GM18526 (cell line): ENCODE measurements around the gene GDNF.

Source experiments
- POLR2A ChIP-seq: IDR thresholded peaks from 3 replicates; pipeline ENCODE4 v1.6.1; 2011; ENCODE audit not compliant: insufficient read length; ENCODE audit errors: extremely low read depth

GDNF gene

DNA sequence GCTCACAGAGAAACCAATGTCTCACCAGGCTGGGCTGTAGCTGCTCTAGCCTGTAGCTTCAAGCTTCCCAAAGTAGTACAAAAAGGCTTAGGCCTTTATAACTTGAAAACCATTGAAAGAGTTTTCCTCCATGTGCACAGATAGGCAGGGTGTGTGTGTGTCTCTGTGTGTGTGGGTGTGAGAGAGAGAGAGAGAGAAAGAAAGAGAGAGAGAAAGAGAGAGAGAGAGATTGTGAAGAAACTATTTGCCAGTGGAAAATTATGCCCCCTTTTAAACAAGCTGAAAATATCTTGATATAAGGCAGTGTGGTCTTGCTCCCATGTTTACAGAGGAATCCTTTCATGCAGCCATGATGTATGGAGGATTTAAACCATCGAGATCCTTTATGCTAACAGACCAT is 17.9 kb upstream of the GDNF start:
- TF ChIP-seq POLR2A, result no peak

GRCh38 chr5:37855438-37855837 is 15.6 kb upstream of the GDNF start:
- no peak for TF ChIP-seq POLR2A

GRCh38 chr5:37851305-37851704 is 11.5 kb upstream of the GDNF start:
- TF ChIP-seq POLR2A, result no peak

DNA sequence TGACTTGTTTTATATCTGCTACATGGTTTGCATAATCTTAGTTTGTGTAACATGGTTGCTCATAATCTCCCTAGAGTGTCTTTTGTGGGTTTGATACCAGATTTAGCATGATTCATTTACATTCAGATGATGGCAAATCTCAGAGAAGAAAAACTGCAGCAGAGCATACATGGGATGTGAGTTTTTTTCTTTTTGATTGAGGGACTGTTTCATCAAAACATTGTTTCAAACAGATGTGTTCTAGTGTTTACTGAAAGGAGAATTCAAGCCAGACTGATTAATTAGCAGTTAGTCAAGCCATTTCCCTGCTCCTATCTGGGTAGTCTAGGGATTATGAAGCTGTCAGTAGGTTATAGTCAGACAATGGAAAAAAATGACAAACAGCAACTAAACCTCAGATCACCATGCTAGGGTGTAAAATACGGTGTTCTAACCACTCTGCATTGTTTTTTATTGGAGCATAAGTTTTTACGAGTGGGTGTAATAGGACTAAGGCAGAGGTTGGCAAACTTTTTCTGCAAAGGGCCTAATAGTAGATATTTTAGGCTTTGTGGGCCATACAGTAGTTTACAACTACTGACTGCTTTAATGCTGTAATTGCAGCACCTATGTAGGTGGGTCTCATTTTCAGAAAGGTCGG is 10.5 kb upstream of the GDNF start:
- no peak for TF ChIP-seq POLR2A

DNA sequence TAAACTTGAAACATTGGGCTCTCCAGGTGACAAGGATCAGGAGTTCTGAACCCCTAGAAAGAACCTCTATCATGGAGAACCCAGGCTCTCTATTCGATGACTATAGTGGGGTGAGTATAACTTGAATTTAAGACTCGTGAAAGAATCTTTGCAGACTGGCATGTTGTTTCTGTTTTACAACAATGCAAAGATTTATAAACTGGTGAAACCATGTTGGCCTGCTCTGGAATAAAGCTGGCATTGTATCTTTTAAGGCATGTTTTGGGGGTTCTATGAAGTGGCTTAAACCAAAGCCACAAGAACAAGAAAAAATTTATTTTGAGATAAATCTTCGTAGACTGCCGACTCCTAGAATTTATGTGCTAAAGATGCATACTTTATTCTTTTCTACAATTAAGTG is 9.8 kb upstream of the GDNF start:
- TF ChIP-seq POLR2A, result no peak

DNA sequence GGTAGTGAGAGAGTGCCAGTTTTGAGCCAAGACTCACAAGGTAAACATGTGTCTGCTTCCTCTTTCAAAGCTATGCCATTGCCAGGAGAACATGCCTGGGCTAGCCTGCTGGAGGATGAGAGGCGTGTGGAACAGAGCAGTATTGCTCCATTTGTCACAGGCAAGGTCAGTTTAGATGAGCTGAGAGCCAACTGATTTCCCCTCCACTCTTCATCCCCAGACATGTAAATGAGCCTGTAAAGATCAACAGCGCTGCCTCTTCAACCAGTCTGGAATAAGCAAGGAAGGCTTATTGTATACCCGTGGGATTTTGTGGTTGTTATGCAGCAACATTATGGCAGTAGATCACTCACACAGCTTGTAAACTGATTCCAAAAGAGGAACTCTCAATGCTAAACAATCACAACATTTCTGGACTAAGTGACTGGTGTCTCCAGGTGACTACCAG is 8.2 kb upstream of the GDNF start:
- no peak for TF ChIP-seq POLR2A

GRCh38 chr5:37846786-37847310 is 7.0 kb upstream of the GDNF start:
- TF ChIP-seq POLR2A, result no peak

- TF ChIP-seq POLR2A, result no peak
These were observed 4.2 kb upstream of the GDNF start for GRCh38 chr5:37844009-37844408.

DNA sequence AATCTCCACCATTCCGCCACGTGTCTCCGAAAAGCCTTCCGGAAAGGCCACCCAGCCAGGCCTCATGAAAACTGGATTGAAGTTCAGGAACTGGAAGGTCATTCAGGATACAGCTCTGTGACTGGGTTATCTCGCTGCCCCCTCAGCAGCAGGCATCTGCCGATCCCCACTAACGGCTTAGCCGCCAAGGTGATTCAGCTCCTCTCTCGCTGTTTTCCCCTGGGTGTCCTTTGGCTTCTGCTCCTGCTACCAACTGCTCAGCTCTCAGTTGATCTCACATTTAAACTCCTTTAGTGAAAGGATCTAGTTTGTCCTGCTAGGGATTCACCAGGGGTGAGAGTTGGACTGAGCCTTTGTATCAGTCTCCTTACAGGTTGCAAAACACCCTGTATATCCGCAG is 2.2 kb upstream of the GDNF start:
- TF ChIP-seq POLR2A, result no peak

- TF ChIP-seq POLR2A, result no peak
These were observed 1.4 kb upstream of the GDNF start for GRCh38 chr5:37841203-37841602.

DNA sequence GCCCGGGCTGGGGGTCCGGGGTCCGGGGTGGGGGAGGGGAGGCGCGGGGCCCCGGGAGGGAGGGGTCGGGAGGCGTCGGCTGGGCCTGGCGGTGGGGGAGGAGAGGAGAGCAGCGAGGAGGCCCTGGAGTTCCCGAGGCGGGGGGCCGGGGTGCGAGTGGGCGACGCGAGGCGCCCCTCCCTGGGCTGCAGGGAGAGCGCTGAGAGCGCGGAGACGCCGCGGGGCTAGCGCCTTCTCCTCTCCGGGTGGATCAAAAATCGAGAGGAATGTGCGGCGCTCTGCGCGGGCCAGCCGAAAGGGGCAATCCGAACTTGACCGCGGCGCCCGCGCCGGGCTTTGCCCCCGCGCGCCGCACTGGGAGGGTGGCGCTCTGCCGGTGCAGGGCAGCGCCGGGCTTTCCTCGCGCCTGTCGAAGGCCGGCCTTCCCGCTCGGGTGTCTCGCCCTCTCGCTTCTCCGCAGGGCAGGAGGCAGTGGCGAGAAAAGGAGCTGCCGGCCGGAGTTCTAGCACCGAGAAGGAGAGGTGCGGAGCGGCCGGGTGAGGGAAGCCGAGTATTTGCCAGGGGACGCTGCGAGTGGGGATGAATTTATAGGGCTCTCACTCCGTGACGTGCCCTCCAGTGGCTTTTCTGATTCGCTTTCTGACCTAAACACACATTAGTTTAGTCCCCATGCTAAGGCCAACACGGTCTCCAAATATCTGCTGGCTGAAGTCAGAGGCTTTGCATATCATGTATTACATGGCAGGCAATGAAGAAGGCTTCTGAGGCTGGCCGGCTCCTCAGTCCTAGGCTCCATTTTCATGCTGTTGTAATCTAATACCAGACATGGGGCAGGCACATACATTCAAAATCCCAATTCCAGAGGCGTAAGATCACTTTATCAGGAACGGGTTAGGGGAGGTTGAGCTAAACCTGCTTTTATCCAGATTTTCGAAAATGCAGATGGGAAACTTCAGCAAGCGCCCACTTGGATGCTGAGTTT is 503 bp upstream of the GDNF start:
- no peak for TF ChIP-seq POLR2A

GRCh38 chr5:37838933-37839341 is 904 bp downstream of the GDNF start:
- TF ChIP-seq POLR2A, result no peak

DNA sequence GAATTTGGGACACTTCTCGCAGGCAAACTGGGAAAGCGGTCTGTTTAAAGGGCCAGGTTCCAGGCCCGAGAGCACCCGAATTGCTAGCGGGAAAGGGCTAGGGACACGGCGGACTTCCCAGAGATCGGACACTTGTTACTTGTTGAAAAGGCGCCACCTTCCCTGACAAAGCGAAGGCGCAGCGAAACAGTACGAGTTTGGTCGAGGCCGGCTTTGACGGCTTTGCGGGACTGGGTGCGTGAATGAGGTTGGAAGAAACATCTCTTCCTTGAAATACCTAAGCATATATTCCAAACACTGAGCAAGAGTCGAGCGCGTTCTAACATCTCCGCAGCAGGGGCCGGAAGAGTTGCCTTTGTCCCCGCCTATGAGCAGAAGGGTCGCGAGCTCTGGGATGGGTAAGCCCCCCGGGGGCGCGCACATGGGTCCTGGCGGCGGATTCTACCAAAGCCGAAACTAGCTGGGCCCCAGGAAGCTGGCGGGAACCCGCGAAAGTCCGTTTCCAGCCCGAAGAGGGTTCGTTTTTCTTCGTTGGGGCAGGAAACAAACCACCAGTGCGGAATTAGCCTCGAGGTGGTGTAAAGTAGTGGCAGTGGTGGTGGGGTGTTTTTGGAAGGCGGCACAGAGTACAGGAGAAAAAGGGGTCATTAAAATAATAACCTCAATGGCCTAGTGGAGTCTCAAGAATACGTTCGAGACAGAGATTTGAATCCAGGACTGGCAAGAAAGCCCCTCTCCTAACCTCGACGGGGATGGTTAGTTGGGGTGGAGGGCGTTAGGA is 1.5 kb downstream of the GDNF start:
- no peak for TF ChIP-seq POLR2A

DNA sequence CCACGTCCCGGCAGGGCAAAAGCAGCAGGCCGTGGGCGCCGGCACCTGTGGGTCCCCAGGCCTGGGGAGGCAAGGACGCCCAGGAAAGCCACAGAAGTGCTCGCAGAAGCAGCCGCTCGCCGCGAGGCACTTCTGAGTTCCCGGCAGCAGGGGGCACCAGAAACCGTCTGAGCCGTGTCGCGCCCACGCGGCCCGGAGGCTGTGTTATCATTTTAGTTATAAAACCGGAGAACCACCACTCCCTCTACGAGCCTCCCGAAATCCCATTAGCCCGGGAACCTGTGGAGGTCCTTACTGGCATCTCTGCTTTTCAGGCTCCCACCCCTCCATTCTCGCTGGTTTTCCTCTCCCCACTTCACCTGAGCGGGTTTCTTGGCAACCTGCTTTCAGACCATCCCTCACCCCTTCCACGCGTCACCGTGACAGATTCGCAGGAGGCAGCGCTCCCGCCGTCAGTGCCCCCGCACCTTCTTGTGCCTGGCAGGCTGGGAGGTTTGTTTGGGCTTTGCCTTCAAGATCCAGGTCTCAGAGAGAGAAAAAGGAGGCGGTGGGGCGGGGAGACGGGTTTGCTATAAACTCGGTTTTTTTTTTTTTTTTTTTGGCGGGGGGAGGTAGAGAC is 2.3 kb downstream of the GDNF start:
- no peak for TF ChIP-seq POLR2A

DNA sequence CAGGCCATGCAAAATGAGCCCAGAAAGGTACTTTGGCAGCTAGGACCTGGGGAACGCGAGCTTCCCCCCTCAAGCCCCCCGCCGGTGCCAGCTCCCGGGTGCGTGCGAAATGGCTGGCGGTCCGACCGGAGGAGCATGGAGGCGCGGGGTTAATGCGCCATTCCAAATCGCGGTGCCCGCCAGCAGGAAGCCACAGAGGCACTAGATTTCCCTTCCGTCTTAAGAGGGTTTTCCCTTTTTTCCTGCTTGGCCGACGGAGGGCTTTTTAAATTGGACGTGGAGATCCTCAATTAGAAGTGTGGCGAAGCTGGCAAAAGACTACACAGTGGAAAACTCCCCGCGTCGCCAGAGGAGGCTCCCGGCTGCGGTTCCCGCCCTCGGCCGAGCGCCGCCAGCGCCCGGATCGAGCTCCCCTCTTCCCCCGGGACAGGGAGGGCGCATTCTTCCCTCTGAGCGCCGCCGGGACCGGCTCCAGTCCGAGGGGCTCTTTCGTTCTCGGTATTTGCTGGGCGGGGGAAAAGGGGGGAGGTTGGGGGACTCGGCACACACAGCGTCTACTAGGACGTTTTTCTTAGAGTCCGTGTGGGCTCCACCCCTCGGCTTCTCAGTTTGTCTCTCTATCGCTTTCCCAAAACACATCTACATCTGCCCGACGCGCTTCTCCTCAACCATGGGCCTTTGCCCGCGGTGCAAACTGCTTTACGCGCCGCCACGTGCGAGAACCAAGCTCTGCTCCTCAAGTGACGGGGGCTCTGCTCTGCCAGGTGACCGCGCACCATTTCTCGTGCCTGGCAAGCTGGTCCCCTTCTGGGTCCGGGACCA is 3.0 kb downstream of the GDNF start:
- TF ChIP-seq POLR2A, result no peak

- no peak for TF ChIP-seq POLR2A
These were observed 3.6 kb downstream of the GDNF start for GRCh38 chr5:37836235-37836591.
